ELF-1 (cell line): ENCODE results near the gene EDN3.
A peak's percentile ranks its signal among the peaks of the same experiment; 100 is the strongest.
"Not testable (repeated sequence)": the region's sequence is repeated elsewhere in the genome, so short reads cannot be mapped to it uniquely, and the experiment has no call there.

ENCODE experiments used
- DNase-seq: peaks from one replicate; pipeline ENCODE4 v3.0.0-alpha.2; 2016; ENCODE audit warnings: low read depth, low spot score

The EDN3 gene

DNA sequence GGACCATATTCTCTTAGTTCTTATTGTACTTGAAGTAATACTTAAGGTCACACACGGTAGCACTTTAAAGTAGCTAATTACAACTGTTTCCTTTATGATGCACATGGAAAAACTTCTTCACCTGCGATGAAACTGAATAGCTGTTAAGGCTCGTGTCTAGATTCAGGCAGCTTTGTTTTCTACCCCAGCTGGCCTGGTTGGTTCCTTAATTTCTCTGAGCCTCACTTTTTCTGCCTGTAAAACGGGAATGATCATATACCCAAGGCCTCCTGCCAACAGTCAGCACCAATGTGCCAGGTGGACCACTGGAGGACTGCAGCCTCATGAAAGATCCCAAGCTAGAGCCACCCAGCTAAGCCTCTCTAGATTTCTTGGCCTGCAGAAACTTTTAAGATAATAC, 35.0 kb downstream of the EDN3 start:
- no peak for DNase-seq

DNA sequence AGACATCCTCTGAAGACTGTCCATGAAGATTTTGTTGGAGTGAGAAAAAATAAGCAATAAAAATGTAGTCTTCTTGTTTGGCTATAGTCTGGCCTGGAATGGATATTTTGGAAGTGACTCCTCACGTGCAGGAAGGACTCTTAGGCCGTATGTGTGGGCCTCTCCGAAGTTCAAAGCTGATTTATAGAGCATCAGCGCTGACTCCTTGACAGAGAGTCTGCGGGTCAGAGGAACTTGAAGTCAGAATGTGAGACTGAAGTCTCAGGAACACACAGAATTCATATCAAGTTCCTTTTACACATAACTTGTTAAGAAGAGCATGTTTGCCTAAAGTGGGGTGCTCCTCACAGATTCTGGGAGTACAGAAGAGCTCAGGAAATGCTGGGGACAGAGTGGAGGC, 36.1 kb downstream of the EDN3 start:
- no peak for DNase-seq

DNA sequence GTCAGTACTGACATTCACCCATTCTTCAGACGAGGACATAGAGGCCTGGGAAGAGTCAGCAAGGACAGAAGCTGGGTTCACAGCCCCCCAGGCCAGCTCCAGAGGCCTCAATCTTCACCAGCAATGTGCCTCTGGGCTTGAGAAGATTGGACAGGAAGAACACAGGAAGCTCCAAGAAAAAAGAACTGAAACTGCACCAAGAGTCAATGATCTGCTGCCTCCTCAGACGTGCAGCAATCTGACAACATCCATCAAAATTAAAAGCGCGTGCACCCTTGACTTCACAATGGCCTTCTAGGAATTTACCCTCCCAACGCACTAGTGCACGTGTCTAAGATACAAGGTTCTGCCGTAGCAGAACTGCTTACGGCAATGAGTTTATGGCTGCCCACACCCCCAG, 38.0 kb downstream of the EDN3 start:
- not testable (repeated sequence) for DNase-seq

DNA sequence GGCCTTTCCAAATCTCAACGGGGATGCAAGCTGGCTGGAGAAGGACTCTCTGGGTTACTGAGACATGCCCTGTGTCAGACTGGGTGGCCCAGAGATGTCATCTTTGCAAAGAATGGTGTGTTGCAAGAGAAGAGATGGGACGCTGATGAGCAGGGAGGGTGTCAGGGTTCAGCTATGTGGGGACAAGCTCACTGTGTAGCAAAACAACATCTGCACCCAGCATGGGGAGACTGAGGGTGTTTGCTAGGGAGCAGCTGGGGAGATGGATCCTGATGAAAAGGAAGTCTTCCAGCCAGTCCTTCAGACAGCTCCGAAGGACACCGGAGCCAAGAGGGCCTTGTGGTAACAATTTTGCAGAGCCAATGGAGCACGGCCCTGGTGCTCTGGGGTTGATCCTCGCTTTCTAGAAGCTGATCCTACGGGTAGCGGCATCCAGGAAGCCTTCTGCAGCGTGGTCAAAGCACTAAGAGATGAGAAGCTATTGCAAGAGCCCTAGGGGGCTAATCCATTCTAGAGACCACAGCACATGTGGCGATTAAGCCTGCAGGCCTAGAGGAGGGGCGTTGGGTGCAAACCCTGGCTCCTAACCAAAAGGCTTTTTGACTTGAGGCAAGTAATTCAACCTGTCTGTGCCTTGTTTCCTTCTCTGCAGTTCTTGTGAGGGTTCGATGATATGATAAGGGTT, 39.9 kb downstream of the EDN3 start:
- DNase-seq = no peak

DNA sequence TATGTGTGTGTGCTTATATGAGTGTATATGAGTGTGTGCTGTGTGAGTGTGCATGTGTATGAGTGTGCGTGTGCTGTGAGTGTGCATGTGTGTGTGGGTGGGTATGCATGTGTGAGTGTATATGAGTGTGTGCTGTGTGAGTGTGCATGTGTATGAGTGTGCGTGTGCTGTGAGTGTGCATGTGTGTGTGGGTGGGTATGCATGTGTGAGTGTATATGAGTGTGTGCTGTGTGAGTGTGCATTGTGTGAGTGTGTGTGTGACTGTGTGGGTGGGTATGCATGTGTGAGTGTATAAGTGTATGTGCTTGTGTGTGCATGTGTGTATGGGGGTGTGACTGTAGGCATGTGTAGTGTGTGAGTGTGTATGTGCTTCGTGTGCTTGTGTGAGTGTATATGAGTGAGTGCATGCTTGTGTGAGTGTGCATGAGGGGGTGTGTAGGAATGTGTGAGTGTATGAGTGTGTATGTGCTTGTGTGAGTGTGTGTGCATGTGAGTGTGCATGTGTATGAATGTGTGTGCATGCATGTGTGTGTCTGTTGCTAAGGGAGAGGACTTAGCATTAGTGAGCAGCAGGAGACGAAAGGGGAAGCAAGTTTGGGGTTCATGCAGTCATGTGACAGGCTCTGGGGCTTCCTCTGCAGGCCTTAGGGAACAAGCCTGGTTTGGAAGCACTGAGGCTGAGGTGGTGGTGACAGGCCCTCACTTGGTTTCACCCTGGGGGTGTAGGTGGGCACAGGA, 41.0 kb downstream of the EDN3 start:
- DNase-seq = not testable (repeated sequence)

DNA sequence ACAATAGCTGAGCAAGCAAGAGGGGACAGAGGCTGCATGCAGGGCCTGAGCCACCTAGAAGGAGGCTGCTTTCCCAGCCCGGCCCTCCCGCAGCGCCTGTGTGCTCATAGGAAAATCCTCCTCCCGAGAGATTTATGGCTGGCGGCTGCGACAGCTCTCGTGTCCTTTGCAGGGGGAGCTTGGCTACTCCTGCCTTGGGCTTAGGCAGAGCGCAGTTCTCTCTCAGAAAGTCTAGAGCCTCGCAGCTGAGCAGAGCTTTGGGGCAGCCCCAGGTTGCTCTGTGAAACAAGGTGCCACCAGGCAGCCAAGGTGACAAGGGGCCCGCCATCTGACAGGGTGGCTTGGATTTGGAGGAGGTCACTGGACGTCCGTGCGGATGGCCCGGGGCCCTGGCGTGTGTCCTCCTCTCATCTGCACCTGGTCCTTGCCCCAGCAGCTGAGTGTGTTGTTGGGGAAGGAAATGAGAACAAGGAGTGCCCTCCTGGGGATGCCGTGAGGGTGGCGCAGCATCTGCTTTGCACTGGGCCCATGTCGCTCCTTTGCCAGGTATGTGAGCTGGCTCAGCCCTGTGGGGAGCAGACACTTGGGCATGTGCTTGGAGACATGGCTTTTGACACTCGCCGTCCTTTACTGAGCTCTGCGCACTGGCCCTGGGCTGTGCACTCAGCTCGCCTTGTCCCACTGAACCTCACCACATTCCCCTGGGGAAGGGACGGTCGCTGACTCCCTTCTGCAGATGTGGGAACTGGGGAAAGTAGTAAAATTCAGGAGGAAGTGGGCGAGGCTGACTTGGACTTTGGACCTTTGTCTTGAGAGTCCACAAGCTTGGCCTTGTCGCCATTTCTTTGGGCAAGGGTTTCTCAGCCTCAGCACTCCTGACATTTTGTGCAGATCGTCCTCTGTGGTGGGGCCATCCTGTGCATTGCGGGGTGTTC, 41.9 kb downstream of the EDN3 start:
- peak; percentile 31 for DNase-seq

DNA sequence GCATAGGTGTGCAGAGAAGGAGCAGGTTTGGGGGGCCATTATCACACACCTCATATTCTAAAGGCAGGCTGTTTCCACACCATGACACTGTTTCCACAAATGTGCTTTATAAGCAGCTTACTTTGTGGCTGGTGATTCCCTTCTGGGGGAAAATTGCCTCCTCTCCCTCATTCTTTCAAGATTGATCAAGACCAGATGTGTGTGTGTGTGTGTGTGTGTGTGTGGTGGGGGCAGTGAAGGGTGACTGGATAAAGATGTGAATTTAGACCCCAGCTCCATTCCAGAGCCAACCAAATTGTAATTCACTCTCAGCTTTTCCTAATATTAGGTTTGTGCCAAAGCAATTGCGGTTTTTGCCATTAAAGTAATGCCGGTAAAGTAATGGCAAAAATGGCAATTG, 45.6 kb downstream of the EDN3 start:
- no peak for DNase-seq

DNA sequence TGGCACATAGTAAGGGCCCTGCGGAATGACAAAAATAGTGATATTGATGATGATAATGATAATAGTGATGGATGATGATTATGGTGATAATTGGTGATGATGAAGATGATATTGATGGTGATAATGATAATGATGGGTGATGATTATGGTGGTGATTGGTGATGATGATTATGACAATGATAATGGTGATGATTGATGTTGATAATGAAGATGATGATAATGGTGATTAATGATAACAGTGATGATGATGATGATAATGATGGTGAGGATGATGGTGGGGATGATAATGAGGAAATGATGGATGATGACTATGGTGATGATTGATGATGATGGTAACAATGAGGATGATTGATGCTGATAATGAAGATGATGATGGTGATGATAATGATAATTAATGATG, 48.9 kb downstream of the EDN3 start:
- no peak for DNase-seq

DNA sequence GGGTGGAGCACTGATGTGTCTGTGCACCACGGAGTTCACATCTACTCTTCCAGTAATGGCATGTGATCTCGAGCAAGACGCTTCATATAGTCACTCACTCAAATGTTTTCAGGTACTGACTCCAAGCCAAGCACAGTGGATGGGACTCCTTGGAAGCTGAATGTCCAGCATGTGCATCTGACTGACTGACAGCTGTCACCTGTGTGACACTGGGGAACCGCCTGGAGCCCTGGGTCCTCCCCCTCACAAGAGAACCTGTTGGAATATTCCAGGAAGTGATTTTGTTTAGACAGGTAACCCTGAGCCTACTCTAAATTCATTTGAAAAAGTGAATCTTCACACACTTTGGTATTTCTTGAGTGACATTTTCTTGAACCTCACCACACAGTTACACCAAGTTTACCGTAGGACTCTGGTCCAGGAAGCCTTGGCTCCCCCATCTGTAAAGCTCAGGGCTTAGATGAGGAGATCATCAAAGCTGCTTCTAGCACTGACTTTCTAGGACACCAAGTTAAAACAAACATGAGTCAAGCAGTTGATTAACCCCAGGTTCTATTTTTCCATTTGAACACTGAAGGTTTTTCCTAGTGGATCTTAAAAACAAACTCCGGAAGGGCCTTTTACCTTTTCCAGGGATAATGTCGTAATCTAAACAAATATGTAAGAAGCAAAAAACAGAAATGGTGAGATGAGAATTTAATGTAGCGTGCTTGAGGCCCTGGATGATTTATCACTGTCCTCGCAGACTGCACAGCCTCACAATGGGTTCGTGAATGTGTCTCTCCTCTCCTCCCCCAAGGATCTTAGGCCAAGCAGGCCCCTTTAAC, 50.1 kb downstream of the EDN3 start:
- no peak for DNase-seq

DNA sequence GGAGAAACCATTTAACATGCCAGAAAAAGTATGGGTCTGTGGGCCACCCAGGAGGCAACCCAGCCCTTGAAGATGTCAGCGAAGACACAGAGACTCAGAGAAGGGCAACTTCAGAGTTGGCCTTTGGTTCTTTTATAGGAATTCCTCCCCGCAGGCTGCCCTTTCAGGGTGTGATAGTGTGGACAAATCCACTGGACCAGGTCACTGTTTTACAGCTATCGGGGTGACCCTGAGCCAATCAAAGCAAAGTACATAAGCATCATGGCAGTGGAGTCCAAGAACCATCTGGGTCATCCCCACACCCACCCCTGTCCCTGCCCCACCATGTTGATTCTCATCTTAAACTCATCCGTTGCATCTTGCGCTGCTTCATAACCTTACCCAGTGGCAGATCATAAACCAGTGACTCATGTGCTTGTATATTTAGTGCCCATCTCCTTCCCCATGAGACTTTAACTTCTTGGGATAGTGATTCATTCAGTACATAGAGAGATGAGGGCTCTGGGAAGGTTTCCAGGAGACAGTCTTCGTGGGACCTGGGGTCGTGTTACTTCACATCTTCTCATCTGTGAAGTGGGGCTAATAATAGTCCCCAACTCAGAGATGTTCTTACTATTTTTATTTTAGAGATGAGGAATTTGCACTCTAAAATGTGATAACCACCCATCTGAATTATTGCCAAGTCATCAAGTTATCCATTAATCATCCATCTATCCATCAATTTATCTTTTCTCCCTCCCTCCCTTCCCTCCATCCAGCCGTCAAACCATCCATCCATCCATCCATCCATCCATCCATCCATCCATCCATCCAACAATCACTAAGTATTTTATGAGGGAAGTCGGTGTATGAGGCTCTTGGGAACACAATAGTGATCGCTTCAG, 51.0 kb downstream of the EDN3 start:
- DNase-seq = no peak

DNA sequence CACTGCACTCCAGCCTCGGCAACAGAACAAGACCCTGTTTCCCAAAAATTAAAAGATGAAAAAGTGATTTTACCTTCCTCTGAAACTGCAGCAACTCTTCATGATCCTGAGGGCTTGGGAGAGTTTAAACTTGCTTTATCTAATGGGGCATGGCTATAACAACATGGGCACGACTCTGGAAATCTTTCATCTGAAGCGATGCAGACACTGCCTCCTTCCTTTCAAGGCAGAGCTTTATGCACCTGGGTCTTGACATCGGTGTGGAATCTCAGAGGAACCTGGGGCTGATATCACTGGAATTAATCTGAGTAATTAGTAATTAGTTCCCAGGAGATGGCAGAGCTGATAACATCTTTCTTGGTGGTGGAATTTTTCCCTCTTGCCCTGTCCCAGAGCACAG, 52.1 kb downstream of the EDN3 start:
- no peak for DNase-seq

DNA sequence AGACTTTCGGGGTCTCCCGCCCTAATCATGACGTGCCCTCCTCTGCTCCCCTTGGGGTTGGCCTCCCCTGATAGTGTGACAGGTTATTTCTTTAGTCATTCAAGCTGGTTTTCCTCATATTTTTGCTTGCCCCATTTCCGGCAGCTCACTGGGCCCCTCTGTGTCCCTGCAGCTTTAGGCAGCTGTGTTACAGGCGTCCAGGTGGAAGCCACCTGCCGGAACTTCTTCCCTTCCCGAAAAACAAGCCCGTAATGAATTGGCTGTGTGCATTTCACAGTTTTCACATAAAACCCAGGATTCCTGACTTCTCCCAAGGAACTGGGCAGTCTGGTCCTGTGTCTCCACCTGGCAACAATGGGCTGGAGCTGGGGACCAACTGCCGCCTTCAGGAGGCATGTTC, 52.6 kb downstream of the EDN3 start:
- DNase-seq = no peak

DNA sequence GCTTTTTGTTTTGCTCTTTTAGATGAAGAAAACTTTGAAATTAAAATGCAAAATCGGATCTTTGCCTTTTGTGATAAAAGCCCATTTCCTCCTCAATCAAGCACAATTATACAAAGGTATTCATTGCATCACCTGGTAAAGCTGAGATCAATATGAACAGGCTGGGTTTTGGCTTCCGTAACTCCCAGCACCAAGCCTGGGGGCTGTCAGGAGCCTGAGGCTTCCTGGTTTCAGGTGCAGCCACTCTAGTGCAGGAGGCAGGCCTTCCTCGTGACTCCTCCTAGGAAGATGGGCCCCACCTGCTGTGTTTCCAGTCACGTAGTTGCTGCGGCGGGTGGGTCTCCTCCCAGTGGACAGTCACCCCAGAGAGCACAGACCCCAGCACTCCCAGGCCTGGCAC, 54.0 kb downstream of the EDN3 start:
- DNase-seq = no peak

DNA sequence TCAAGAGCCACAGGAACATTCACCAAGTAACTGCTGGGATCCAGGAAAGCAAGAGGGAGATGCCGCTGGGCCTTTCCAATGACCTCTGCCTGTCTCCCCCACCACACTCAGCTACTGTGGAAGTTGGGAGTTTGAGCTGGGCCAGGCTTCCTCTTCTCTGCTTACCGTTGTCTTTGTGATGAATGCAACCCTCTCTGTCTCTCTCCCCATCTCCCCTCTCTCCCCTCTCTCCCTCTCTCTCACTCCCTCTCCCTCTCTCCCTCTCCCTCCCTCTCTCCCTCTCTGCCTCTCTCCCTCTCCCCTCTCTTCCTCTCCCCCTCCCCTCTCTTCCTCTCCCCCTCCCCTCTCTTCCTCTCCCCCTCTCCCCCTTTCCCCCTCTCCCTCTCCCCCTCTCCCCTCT, 54.8 kb downstream of the EDN3 start:
- DNase-seq = no peak

DNA sequence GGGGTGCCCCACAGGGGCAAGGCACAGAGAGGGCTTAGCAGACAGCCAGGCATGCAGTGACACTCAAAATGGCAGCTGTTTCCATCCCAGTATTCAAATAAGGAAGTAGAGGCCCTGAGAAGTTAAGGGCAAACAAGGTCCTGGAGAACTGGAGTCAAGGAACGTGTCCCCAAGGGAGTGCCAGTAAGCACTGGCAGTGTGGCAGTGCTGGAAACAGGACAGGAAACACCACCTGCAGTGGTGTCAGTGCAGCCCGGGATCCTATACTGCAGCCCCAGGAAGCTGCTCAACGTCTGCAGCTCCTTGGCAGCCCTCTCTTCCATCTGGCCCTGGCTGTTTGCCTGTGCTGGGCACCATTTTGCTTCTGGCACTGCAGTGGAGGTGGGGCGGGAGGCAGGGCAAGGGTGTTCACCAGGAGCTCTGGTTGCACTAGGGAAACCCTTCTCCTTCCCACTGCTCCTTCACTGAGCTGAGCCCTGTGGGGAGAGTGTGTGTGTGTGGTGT, 56.3 kb downstream of the EDN3 start:
- DNase-seq = no peak

DNA sequence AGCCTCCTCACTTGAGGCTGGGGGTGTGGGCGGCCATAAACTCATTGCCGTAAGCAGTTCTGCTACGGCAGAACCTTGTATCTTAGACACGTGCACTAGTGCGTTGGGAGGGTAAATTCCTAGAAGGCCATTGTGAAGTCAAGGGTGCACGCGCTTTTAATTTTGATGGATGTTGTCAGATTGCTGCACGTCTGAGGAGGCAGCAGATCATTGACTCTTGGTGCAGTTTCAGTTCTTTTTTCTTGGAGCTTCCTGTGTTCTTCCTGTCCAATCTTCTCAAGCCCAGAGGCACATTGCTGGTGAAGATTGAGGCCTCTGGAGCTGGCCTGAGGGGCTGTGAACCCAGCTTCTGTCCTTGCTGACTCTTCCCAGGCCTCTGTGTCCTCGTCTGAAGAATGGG, 58.4 kb downstream of the EDN3 start:
- DNase-seq = not testable (repeated sequence)

DNA sequence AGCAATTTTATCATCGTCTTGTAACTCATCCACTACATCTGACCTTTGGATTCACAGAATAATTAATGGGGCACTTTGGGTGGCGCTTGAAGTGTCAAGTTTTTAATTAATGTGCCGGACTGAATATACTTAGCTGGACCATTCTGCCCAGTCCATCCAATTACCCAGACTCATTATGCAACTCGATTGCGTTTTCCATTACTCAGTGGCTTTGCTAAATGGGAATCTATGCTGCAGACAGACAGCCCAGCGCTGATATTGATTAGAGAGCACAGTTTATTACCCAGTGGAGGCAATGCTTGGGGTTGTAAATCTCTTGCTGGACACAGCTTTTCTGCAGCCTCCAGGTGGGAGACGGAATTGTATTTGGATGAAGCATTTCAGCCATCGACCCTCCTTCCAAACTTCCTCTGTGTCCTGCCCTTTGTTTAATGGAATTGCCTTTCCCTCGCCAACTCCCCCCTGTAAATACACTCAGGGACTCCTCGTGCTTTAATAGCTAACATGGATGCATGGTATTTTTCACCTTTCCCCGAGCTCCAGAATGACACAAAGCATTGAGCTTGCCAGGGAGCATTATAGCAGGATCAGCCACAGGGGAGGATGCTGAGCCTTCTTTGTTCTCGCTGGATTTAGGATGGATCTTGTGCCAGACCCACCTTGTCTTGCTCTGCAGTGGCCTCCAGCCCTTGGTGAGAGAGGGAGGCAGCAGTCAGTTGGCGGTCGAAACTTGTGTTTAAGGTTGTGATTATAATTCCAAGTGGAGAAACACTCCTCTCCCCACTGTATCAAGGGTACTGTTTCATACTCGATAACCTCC, 59.7 kb downstream of the EDN3 start:
- no peak for DNase-seq

DNA sequence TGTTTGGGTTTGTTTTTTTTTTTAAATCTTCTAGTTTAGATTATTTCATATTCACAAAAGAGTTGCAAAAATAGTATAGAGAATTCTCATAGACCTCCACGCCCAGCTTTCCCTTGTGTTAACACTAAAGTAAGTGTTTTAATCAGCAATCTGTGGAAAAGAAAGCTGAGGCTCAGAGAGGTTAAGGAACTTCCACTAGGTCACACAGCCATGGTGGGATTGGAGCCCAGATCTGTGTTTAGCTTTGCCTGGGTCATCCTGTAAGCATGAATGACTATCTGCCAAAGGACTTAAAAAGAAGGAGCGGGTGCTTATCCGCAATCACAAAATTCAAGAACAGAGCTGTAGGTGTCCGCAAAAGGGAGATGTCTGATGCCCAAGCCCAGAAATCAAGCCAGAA, 60.5 kb downstream of the EDN3 start:
- DNase-seq = no peak

DNA sequence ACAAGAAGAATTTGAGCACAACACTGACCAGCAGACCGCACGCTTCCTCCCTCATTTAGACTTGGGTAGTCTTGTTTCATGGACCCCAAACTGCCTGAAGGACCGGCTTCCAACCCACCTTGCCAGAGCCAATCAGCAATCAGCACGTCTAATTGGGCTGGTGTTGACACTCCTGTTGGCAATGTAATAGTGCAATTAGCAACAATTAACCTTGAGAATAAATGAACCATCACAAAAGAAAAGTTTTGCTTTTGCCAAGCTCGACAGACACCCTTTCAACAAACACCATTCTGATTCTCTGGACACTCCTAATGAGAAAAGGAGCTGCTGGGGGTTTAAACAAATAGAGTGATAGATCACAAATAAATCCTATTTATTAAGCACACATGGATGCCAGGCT, 61.0 kb downstream of the EDN3 start:
- DNase-seq = no peak
